ENCODE measurements around the gene C6.
"Not testable (repeated sequence)": the region's sequence is repeated elsewhere in the genome, so short reads cannot be mapped to it uniquely, and the experiment has no call there.

C6 gene

GRCh38 chr5:41243558-41243957, 30.2 kb upstream of the C6 start:
- TF ChIP-seq CTCF (conservative IDR thresholded peaks at IDR 0.05), result no peak
- H3K27ac ChIP-seq, result no peak overlapping the region

GRCh38 chr5:41240985-41241384, 27.7 kb upstream of the C6 start:
- no peak for TF ChIP-seq CTCF (conservative IDR thresholded peaks at IDR 0.05)
- H3K27ac ChIP-seq, result no peak overlapping the region

- no peak for TF ChIP-seq CTCF (conservative IDR thresholded peaks at IDR 0.05)
- H3K27ac ChIP-seq, result no peak overlapping the region
Observed at GRCh38 chr5:41240390-41240789, 27.1 kb upstream of the C6 start.

GRCh38 chr5:41234475-41234874, 21.1 kb upstream of the C6 start:
- TF ChIP-seq CTCF (conservative IDR thresholded peaks at IDR 0.05), result no peak
- no peak overlapping the region for H3K27ac ChIP-seq

- H3K27ac ChIP-seq, result no peak overlapping the region
- no peak for TF ChIP-seq CTCF (conservative IDR thresholded peaks at IDR 0.05)
Observed at GRCh38 chr5:41232797-41233196, 19.5 kb upstream of the C6 start.

- H3K27ac ChIP-seq, result not testable (repeated sequence)
Observed at GRCh38 chr5:41230276-41230675, 16.9 kb upstream of the C6 start.

- TF ChIP-seq CTCF (conservative IDR thresholded peaks at IDR 0.05), result no peak
- no peak overlapping the region for H3K27ac ChIP-seq
Observed at GRCh38 chr5:41223962-41224361, 10.6 kb upstream of the C6 start.

GRCh38 chr5:41219658-41220269, 6.4 kb upstream of the C6 start:
- H3K27ac ChIP-seq, result no peak overlapping the region
- no peak for TF ChIP-seq CTCF (conservative IDR thresholded peaks at IDR 0.05)
